ENCODE measurements around the gene R3HDM2.
"Not testable (repeated sequence)": the region's sequence is repeated elsewhere in the genome, so short reads cannot be mapped to it uniquely, and the experiment has no call there.

Gene R3HDM2

DNA sequence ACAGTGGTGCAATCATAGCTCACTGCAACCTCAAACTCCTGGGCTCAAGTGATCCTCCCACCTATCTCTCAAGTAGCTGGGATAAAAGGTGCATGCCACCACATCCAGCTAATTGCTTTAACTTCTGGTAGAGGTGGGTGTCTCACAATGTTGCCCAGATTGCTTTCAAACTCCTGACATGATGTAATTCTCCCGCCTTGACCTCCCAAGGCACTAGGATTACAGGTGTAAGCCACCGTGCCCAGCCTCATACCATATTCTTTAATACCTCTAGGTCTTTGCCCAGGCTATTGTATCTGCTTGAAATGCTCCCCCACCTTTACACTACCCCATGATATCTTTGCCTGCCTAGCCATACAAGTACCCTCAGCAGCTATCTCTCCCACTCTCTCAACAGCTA lies 11.3 kb downstream of the R3HDM2 start:
- no peak for DNase-seq

DNA sequence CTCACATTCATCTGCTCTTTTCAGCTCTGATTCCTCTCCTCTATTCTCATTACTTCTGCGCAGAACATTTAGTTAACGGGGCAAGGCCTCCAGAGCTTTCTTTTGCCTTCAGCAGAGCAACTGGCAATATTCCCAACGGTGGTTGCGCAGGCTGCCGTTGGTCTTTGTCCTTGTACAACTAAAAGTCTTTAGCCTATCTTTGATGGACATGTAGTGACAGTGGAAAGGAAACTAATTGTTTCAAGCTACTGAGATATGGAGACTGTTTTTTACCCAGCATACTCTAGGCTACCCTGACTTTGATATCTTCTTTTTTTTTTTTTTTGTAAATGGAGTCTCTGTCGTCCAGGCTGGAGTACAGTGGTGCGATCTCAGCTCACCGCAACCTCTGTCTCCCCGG lies 12.6 kb downstream of the R3HDM2 start:
- no peak for DNase-seq

DNA sequence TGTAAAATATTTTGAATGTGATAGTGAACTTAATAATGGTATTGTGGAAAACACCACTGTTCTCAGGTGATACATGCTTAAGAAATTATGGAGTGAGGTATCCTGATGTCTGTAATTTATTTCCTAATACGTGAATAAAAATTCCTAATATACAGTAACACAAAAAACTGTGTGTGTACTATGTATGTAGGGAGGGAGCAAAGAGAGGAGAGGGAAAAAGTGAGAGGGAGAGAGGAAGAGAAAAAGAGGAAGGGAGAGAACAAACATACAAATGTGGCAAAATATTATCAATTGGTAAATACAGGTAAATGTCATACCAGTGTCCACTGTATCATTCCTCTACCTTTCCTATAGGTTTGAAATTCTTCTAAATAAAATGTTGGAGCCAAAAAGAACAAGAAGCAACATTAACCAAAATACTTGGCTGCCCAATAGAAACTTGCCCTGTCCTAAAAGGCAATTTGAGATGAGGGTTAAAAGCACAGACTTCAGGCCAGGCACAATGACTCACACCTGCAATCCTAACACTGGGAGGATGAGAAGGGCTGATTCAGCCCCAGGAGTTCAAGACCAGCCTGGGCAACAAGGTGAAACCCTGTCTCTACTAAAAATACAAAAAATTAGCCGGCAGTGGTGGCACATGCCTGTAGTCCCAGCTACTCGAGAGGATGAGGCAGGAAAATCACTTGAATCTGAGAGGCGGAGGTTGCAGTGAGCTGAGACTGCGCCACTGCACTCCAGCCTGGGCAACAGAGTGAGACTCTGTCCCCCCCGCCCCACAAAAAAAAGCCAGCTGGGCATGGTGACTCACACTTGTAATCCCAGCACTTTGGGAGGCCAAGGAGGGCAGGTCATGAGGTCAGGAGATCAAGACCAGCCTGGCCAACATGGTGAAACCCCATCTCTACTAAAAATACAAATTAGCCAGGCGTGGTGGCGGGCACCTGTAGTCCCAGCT lies 14.5 kb downstream of the R3HDM2 start:
- no peak for DNase-seq

DNA sequence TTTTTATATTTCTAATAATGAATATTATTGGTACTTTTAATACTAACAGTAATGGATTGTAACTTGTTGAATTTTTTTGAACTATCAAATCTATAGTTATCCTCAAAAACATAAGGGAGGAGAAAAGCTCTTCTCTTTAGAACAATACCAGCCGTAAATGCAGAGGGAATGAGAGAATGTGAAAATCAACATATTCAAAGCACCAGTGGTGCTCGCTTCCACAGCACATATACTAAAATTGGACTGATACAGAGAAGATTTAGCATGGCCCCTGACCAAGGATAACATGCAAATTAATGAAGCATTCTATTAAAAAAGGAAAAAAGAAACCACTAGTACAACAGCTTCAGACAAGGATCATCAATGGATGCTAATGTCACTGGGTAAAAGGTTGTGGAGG lies 15.8 kb downstream of the R3HDM2 start:
- no peak for DNase-seq

DNA sequence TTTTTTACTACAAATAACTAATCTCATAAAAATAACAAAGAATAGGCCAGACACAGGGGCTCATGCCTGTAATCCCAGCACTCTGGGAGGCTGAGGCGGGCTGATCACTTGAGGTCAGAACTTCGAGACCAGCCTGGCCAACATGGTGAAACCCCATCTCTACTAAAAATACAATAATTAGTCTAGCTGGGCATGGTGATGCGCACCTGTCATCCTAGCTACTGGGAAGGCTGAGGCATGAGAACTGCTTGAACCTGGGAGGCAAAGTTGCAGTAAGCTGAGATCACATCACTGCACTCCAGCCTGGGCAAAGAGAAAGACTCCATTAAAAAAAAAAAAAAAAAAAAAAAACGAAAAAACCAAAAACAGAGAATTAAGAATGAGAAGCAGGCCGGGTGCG lies 16.7 kb downstream of the R3HDM2 start:
- not testable (repeated sequence) for DNase-seq

DNA sequence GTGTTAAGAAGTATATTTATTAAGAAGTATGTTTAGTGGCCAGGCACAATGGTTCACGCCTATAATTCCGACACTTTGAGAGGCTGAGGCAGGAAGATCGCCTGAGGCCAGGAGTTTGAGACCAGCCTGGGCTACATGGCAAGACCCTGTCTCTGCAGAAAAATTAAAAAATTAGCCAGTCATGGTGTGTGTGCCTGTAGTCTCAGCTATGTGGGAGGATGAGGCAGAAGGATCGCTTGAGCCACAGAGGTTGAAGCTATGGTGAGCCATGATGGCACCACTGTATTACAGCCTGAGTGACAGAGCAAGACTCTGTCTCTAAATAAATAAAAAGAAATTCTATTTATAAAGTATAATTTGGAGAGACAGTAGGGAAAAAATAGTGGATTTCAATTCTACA lies 20.3 kb downstream of the R3HDM2 start:
- DNase-seq: no peak

DNA sequence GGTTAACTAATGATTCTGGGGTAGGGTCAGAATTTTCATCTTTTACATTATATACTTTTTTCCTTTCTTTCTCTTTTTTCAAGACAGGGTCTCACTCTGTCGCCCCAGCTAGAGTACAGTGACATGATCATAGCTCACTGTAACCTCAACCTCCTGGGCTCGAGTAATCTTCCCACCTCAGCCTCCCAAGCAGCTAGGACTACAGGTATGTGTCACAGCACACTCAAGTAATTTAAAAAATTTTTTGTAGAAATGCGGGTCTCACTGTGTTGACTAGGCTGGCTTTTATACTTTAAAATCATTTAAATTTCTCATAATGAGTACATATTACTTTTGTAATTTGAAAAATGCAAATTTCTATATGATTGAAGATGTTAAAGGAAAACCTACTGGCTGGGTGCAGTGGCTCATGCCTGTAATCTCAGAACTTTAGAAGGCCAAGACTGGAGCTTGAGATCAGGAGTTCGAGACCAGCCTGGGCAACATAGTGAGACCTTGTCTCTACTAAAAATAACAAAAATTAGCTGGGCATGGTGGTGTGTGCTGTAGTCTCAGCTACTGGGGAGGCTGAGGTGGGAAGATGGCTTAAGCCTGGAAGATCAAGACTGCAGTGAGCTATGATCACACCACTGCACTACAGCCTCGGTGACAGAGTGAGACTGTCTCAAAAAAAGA lies 25.7 kb downstream of the R3HDM2 start:
- DNase-seq: no peak

DNA sequence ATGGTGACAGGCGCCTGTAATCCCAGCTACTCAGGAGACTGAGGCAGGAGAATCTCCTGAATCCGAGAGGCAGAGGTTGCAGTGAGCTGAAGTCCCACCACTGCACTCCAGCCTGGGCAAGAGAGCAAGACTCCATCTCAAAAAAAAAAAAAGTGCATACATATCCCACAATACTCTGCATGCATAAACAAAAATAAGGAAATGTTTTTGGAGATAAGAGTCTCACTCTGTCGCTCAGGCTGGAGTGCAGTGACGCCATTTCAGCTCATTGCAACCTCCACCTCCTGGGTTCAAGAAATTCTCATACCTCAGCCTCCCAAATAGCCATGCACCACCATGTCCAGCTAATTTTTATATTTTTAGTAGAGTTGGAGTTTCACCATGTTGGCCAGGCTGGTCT lies 28.7 kb downstream of the R3HDM2 start:
- DNase-seq: not testable (repeated sequence)

DNA sequence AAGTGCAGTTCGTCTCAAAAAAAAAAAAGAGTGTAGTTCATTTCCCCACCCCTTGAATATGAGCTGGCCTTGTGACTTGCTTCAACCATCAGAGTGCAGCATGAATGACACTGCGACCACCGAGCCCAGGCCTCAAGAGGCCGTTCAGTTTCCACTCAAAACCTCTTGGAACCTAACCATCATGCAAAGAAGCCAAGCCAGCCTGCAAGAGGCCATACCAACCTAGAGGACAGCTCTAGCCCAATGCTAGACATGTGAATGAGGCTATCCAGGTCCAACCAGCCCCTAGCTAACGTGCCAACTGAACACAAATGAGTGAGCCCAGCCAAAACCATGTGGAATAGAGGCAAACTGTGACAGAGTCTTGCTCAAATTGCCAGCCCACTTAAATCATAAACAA lies 29.7 kb downstream of the R3HDM2 start:
- no peak for DNase-seq

DNA sequence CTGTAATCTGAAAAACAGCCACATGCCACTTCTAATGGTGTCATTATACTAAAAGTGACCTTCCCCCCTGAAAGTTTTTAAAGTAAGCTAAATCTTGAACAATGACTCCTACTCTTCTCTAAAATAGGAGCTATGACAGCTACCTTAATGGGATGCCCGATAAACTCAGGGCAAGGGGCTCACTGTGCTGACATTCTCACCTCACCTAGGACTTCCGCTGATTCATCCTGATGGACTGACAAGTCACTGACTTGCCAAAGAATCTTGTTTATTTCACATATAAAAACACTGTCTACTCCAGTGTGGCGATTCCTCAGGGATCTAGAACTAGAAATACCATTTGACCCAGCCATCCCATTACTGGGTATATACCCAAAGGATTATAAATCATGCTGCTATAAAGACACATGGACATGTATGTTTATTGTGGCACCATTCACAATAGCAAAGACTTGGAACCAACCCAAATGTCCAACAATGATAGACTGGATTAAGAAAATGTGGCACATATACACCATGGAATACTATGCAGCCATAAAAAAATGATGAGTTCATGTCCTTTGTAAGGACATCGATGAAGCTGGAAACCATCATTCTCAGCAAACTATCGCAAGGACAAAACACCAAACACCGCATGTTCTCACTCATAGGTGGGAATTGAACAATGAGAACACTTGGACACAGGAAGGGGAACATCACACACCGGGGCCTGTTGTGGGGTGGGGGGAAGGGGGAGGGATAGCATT lies 31.0 kb downstream of the R3HDM2 start:
- DNase-seq: not testable (repeated sequence)

DNA sequence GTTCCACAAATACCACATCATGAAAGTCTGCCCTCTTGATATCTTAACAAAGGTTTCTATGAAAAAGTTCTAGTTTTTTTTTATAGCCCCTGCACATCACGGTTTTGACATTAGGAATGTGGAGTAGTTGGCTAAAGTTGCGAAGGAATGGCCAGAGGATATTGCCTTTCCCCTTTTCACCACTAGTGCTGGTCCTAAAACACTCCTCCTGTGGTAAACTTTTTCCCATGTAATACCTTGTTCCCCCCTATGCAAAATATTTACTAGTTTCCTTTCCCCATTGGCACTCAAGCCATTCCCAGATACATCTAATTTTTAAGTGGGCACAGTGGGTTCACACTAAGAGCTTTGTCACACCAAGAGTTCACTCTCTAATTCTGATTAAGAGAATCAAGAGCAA lies 33.4 kb downstream of the R3HDM2 start:
- no peak for DNase-seq

DNA sequence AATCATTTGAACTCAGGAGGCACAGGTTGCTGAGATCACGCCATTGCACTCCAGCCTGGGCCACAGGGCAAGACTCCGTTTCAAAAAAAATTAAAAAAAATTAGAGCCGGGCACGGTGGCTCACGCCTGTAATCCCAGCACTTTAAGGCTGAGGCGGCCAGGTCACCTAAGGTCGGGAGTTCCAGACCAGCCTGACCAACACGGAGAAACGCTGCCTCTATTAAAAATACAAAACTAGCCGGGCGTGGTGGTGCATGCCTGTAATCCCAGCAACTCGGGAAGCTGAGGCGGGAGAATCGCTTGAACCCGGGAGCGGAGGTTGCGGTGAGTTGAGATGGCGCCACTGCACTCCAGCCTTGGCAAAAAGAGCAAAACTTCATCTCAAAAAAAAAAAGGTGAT lies 35.7 kb downstream of the R3HDM2 start:
- no peak for DNase-seq

DNA sequence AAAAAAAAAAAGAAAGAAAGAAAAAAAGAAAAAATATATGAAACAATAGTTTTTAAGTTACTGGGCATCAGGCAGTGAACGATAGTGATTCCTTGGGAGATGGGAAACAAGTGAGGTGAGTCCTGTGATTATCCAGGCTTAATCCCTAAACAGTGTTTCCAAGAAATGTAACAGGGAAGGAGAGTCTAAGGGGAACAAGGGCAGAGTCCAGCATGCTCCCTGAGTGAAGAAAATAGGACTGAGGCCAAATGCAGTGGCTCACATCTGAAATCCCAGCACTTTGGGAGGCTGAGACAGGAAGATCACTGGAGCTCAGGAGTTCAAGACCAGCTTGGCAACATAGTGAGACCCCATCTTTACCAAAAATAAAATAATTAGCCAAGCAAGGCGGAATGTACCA lies 40.7 kb downstream of the R3HDM2 start:
- no peak for DNase-seq

DNA sequence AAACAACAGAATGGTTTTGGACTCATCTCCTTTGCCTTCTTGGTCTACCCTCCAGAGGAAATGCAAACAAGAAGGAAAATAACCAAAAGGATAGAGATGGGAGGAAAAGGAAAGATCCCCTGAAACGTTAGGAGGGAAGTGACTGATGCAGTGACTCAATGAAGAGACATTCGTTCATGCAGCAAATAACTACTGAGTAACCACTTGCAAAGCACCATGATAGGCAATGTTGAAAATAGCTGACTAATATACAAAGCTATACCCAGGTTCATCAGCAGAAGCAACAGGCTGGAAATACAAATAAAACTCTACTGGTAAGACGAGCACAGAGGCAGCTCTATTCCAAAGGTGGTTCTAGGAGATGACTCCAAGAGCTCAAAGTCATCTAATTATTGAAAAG lies 41.8 kb downstream of the R3HDM2 start:
- no peak for DNase-seq

DNA sequence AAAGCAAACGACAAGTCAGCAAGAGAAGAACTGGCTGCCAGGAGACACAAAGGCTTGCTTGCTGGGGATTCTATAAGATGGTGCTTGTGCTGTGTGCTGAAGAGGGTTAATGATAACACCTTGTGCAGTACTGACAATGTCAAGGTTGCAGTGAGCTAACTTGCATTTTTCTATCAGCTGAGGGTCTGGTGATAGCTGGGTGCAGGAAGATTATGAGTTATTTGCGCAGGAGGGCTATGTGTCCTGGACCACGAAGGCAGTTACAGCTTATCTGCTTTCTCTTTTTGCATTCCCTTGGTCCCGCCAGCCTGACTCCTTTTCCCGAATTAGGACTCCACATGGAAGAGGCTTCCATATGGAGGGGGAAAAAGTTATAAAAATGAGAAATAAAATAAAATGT lies 42.4 kb downstream of the R3HDM2 start:
- DNase-seq: no peak

DNA sequence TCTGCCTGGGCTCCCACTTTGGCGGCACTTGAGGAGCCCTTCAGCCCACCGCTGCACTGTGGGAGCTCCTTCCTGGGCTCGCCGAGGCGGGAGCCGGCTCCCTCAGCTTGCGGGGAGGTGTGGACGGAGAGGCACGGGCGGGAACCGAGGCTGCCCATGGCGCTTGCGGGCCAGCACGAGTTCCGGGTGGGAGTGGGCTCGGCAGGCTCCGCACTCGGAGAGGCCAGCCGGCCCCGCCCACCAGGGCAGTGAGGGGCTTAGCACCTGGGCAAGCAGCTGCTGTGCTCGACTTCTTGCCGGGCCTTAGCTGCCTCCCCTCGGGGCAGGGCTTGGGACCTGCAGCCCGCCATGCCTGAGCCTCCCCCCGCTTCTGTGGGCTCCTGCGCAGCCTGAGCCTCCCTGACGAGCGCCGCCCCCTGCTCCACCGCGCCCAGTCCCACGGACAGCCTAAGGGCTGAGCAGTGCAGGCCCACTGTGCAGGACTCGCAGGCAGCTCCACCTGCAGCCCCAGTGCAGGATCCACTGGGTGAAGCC lies 44.6 kb downstream of the R3HDM2 start:
- DNase-seq: no peak

DNA sequence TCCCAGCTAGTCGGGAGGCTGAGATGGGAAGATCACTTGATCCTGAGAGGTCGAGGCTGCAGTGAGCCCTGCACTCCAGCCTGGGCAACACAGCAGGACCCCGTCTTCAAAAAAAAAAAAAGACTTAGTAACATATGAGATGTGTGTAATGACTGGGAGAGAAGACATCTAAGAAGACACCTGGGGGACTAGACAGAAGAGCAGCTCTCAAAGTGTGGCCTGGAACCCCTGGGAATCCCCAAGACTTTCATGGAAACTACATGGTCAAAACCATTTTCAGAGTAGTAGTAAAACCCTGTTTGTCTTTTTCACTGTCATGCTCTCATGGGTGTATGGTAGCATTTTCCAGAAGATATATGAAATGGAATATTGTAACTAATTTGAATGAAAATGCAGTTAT lies 45.3 kb downstream of the R3HDM2 start:
- no peak for DNase-seq

DNA sequence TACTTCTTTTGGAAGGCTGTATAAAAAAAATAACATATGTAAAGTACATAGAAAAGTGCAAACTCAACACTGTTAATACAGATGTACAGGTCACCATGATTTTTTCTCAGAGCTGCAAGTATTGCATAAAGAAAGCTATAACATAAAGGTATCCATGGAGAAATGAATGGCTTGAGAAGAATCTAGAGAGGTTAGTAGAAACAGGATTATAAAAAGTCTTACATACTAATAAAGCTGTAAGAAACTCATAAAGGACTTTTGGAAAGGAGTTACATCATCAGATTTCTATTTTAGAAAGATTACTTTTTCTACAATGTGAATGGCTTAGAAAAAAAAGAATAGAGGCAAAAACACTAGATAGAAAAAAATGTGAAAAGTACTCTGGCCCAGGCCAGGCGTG lies 46.4 kb downstream of the R3HDM2 start:
- no peak for DNase-seq

DNA sequence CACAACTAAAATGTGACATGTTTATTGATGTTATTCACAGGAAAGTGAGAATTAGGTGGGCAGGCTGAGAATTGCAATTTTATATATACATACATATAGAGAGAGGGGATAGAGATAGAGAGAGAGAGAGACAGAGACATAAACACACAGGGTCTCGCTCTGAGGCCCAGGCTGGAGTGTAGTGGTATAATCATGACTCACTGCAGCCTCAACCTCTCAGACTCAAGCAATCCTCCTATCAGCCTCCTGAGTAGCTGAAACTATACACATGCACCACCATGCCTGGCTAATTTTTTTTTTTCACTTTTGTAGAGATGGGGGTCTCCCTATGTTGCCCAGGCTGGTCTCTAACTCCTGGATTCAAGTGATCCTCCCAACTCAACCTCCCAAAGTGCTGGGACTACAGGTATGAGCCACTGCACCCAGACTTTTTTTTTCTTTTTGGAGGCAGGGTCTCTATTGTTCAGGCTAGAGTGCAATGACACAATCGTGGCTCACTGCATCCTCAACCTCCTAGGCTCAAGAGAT lies 49.1 kb downstream of the R3HDM2 start:
- DNase-seq: no peak

DNA sequence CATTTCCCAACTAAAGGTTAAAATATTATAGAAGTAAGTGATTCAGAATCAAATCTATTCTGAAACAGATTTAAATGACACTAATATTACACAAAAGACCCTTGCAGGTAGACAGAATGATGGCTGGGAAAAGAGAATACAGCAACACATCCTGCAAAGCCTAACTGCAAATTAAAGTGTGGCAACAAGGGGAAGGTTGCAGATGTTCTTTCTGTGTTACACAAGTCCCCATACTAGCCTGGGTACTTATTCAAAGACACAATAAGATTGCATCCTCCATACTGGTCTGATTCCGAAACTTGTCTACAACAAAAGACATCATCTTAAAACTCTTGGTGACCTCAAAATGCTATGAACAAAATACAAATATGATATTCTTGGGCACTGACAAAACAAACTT lies 50.5 kb downstream of the R3HDM2 start:
- no peak for DNase-seq

DNA sequence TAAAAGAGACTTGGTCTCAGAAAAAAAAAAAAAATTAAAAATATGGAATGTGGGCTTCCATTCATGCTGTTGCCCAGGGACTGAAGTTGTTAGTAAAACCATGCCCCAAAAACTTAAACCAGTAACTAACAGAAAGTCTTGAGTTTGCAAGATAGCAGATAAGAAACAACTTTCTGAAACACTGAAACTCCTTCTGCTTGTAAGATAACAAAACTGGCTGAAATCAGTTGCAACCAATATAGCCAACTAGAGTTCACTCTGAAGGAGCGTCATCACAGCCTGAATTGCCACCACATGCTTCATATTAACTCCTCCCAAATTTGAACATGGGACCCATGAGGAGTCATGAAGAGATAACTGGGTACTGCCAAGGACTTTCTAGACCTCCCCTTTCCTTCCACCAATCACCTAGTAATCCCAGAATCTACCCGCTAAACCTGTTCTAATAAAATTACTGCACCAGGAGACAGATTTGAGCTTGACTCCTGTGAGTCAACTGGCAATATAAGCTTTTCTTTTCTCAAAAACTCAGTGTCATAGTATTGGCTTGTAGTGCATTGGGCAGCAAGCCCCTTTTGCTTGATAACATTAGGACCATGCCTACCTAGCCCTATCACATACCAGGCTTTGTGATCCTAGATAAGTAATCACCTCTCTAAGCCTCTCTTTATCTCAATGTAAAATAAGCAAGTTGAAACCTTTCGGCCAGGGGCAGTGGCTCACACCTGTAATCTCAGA lies 53.6 kb downstream of the R3HDM2 start:
- peak; percentile 97 for DNase-seq

DNA sequence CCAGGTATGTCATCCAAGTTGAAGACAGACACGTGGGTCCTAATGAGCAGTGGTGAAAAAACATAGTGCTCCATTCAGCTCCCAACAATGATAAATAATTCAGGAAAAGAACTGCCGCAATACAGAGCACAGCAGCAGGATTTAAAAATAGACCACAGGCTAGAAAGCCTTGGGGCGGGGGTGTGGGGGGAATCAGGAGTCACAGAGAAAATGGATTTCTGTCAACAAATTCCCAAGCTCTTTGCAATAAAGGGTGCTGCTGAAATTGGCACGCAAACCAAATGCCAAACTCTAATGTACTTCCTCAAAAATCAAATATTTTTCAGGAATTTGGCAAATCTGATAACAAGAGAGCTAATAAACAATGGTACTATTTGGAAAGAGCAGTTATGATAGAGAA lies 58.6 kb downstream of the R3HDM2 start:
- no peak for DNase-seq
